IMR-90 (cell line): Measurements from ENCODE around the gene MRPL43. TPM values are rescaled to one million over a fixed set of nuclear protein-coding genes. Genes with fewer than 3 reads are reported as not detected.

Source experiments
- ATAC-seq: fragments of 200-7000 bp; cut with Tn5 transposase; 2 replicates; pipeline ENCODE4 v1.9.1; 2020; ENCODE audit warnings: low read depth, mild to moderate bottlenecking, moderate library complexity
- BruUV-seq: library from RNA; stranded (reverse); fragments of 400-500 nt; replicated peaks from 2 replicates; lab custom pipeline; 2021; lab: Mats Ljungman, UMichigan
- CTCF ChIA-PET: fragments of 300-600 bp; formaldehyde crosslinking; extraction: SDS; loops from one replicate; lab custom pipeline; 2021; ENCODE audit warnings: antibody characterized with exemption; lab: Yijun Ruan, JAX
- POLR2A ChIA-PET: fragments of 300-600 bp; sonication (Branson Sonifier 250); formaldehyde crosslinking; loops from one replicate; lab custom pipeline; 2022; ENCODE audit warnings: antibody characterized with exemption; ENCODE audit not compliant: unreplicated experiment; lab: Charles Lee
- DNase-seq: peaks from one replicate; pipeline ENCODE4 v3.0.0; 2013
- H2AFZ ChIP-seq: replicated peaks from 2 replicates; pipeline ENCODE3; 2013; ENCODE audit warnings: low read length, mild to moderate bottlenecking; ENCODE audit not compliant: poor library complexity
- H2AK5ac ChIP-seq: 2 replicates; pipeline ENCODE4 v1.6.1; 2013; ENCODE audit warnings: low read depth, low read length, inconsistent platforms
- H2AK9ac ChIP-seq: replicated peaks from 2 replicates; pipeline ENCODE3; 2013; ENCODE audit warnings: mild to moderate bottlenecking, low read depth, low read length, moderate library complexity; ENCODE audit not compliant: poor library complexity
- H2BK120ac ChIP-seq: 2 replicates; pipeline ENCODE4 v1.6.1; 2013; ENCODE audit warnings: low read depth, low read length, inconsistent platforms
- H2BK15ac ChIP-seq: 3 replicates; pipeline ENCODE4 v1.6.1; 2013; ENCODE audit warnings: low read depth, low read length, inconsistent platforms
- H2BK20ac ChIP-seq: 2 replicates; pipeline ENCODE4 v1.6.1; 2013; ENCODE audit warnings: low read depth, mild to moderate bottlenecking, inconsistent platforms, low read length, moderate library complexity
- H2BK5ac ChIP-seq: 2 replicates; pipeline ENCODE4 v1.6.1; 2013; ENCODE audit warnings: mild to moderate bottlenecking, low read depth, low read length, inconsistent platforms; ENCODE audit not compliant: poor library complexity, severe bottlenecking
- H3K14ac ChIP-seq: replicated peaks from 2 replicates; pipeline ENCODE4 v1.6.1; 2013; ENCODE audit warnings: low read depth, low read length, inconsistent platforms
- H3K18ac ChIP-seq: 2 replicates; pipeline ENCODE4 v1.6.1; 2013; ENCODE audit warnings: low read depth, low read length, control low read depth
- H3K23ac ChIP-seq: 2 replicates; pipeline ENCODE4 v1.6.1; 2013; ENCODE audit warnings: low read depth, low read length, inconsistent platforms
- H3K27ac ChIP-seq: 2 replicates; pipeline ENCODE4 v1.5.1; 2013; ENCODE audit warnings: mild to moderate bottlenecking, control low read depth, low read length; ENCODE audit not compliant: insufficient read depth
- H3K27me3 ChIP-seq: 2 replicates; pipeline ENCODE4 v1.6.1; 2013; ENCODE audit warnings: low read length; ENCODE audit not compliant: control insufficient read depth, insufficient read depth
- H3K36me3 ChIP-seq: 2 replicates; pipeline ENCODE4 v1.6.1; 2013; ENCODE audit warnings: low read length, mixed read lengths; ENCODE audit not compliant: control insufficient read depth, insufficient read depth
- H3K4ac ChIP-seq: 2 replicates; pipeline ENCODE4 v1.6.1; 2013; ENCODE audit warnings: low read depth, low read length, inconsistent platforms
- H3K4me1 ChIP-seq: 2 replicates; pipeline ENCODE4 v1.6.1; 2013; ENCODE audit warnings: low read length, mixed read lengths; ENCODE audit not compliant: control insufficient read depth, insufficient read depth
- H3K4me2 ChIP-seq: 2 replicates; pipeline ENCODE4 v1.6.1; 2013; ENCODE audit warnings: low read depth, mild to moderate bottlenecking, control low read depth, low read length, moderate library complexity
- H3K4me3 ChIP-seq: 2 replicates; pipeline ENCODE4 v1.5.1; 2013; ENCODE audit warnings: low read depth, mild to moderate bottlenecking, control low read depth, low read length, moderate library complexity; ENCODE audit not compliant: insufficient read depth
- H3K56ac ChIP-seq: 2 replicates; pipeline ENCODE4 v1.6.1; 2013; ENCODE audit warnings: low read length, inconsistent platforms; ENCODE audit not compliant: insufficient read depth; ENCODE audit errors: extremely low read depth
- H3K79me1 ChIP-seq, 2 experiments: 2 replicates each; pipeline ENCODE4 v1.6.1; 2013; ENCODE audit warnings: low read length in 2 of 2, inconsistent platforms in 1 of 2, low read depth in 1 of 2
- H3K9ac ChIP-seq: 2 replicates; pipeline ENCODE4 v1.6.1; 2013; ENCODE audit warnings: low read depth, low read length, control low read depth
- H3K9me1 ChIP-seq: 2 replicates; pipeline ENCODE4 v1.6.1; 2013; ENCODE audit warnings: low read length, inconsistent platforms; ENCODE audit not compliant: insufficient read depth
- H3K9me3 ChIP-seq: 2 replicates; pipeline ENCODE4 v1.6.1; 2013; ENCODE audit warnings: low read length; ENCODE audit not compliant: control insufficient read depth, insufficient read depth
- H4K20me1 ChIP-seq: 2 replicates; pipeline ENCODE4 v1.6.1; 2013; ENCODE audit warnings: low read length, inconsistent platforms; ENCODE audit not compliant: insufficient read depth
- H4K5ac ChIP-seq: 2 replicates; pipeline ENCODE4 v1.6.1; 2013; ENCODE audit warnings: mild to moderate bottlenecking, low read depth, low read length, control low read depth
- H4K8ac ChIP-seq, 2 experiments: 2 replicates each; pipeline ENCODE4 v1.6.1; 2013; ENCODE audit warnings: low read depth in 2 of 2, low read length in 2 of 2, control low read depth in 1 of 2, inconsistent platforms in 1 of 2
- H4K91ac ChIP-seq: 2 replicates; pipeline ENCODE4 v1.6.1; 2013; ENCODE audit warnings: low read depth, low read length, inconsistent platforms; ENCODE audit not compliant: insufficient read depth
- BHLHE40 ChIP-seq: fragments of 150-350 bp; IDR thresholded peaks from 2 replicates; pipeline ENCODE4 v1.6.1; 2016; ENCODE audit warnings: mild to moderate bottlenecking, low read depth, low read length
- CEBPB ChIP-seq: IDR thresholded peaks from 2 replicates; pipeline ENCODE4 v1.6.1; 2012; ENCODE audit warnings: low read depth, low read length, improper control_type of control experiment
- CHD1 ChIP-seq: IDR thresholded peaks from 2 replicates; pipeline ENCODE4 v1.6.1; 2012; ENCODE audit warnings: low read depth, low read length, improper control_type of control experiment
- CTCF ChIP-seq: conservative IDR thresholded peaks from 2 replicates; pipeline ENCODE4 v1.5.1; 2012; ENCODE audit warnings: mild to moderate bottlenecking, low read depth, low read length, improper control_type of control experiment
- FOS ChIP-seq: fragments of 150-350 bp; IDR thresholded peaks from 2 replicates; pipeline ENCODE4 v1.6.1; 2016; ENCODE audit warnings: low read depth, low read length
- MAFK ChIP-seq: IDR thresholded peaks from 2 replicates; pipeline ENCODE4 v1.6.1; 2012; ENCODE audit warnings: low read depth, low read length, improper control_type of control experiment
- MAZ ChIP-seq: IDR thresholded peaks from 2 replicates; pipeline ENCODE4 v1.6.1; 2012; ENCODE audit warnings: low read depth, mild to moderate bottlenecking, low read length, improper control_type of control experiment, moderate library complexity, borderline replicate concordance
- MXI1 ChIP-seq: IDR thresholded peaks from 2 replicates; pipeline ENCODE4 v1.6.1; 2012; ENCODE audit warnings: low read depth, mild to moderate bottlenecking, low read length, moderate library complexity, borderline replicate concordance
- NFE2L2 ChIP-seq: fragments of 150-350 bp; IDR thresholded peaks from 2 replicates; pipeline ENCODE4 v1.6.1; 2016; ENCODE audit warnings: low read depth, mild to moderate bottlenecking, low read length
- POLR2A ChIP-seq: IDR thresholded peaks from 2 replicates; pipeline ENCODE4 v1.6.1; 2012; ENCODE audit warnings: mild to moderate bottlenecking, low read depth, low read length
- RAD21 ChIP-seq: IDR thresholded peaks from 2 replicates; pipeline ENCODE4 v1.6.1; 2012; ENCODE audit warnings: low read length, improper control_type of control experiment
- RCOR1 ChIP-seq: IDR thresholded peaks from 2 replicates; pipeline ENCODE4 v1.6.1; 2012; ENCODE audit warnings: mild to moderate bottlenecking, low read length, improper control_type of control experiment; ENCODE audit not compliant: insufficient replicate concordance
- RFX5 ChIP-seq: IDR thresholded peaks from 2 replicates; pipeline ENCODE4 v1.8.0; 2012; ENCODE audit warnings: low read depth, mild to moderate bottlenecking, low read length, moderate library complexity
- SMC3 ChIP-seq: fragments of 150-350 bp; IDR thresholded peaks from 2 replicates; pipeline ENCODE4 v1.6.1; 2016; ENCODE audit warnings: low read depth, mild to moderate bottlenecking, antibody characterized with exemption, low read length, moderate library complexity
- USF2 ChIP-seq: fragments of 150-350 bp; IDR thresholded peaks from 2 replicates; pipeline ENCODE4 v1.6.1; 2017; ENCODE audit warnings: mild to moderate bottlenecking, antibody characterized with exemption, low read length, low read depth
- WGBS, 2 experiments: methylation state at CpG; one replicate each; pipeline versions ENCODE4 v1.1.5 to v1.1.7; 2013; ENCODE audit warnings: missing lambda C conversion rate in 2 of 2; ENCODE audit not compliant: insufficient read length in 1 of 2; ENCODE audit errors: extremely low coverage in 2 of 2; 5-methylcytosine and 5-hydroxymethylcytosine counted together
- dilution Hi-C: fragments of 300-500 bp; cut with HindIII; formaldehyde crosslinking; loops from one replicate; pipeline ENCODE4 v1.14.3; 2018; ENCODE audit warnings: low sequenced_read_pairs; ENCODE audit not compliant: unreplicated experiment
- in situ Hi-C: fragments of 300-500 bp; cut with MboI; formaldehyde crosslinking; loops from 3 replicates; pipeline ENCODE4 v1.14.3; 2019; ENCODE audit warnings: low sequenced_read_pairs, inconsistent platforms, mixed read lengths
- intact Hi-C: fragments of 100-400 bp; cut with micrococcal nuclease; formaldehyde crosslinking; loops from 2 replicates; pipeline ENCODE4 v1.10.0; 2022
- polyA plus RNA-seq, 3 experiments: library from polyadenylated mRNA; depleted of rRNA; stranded (reverse); fragments of >200 nt; gene quantifications; 2 replicates each; pipeline ENCODE4 v1.2.3, GENCODE V29; 2012; ENCODE audit warnings: low replicate concordance in 1 of 3
- total RNA-seq: library from RNA; depleted of rRNA; stranded (reverse); fragments of >200 nt; gene quantifications from 2 replicates; pipeline ENCODE4 v1.2.3, GENCODE V29; 2012
- TF ChIP-seq, protein P1 (sequence below): fragments of 150-350 bp; IDR thresholded peaks from 2 replicates; pipeline ENCODE4 v1.6.1; 2016; ENCODE audit warnings: low read depth, mild to moderate bottlenecking, low read length, moderate library complexity, borderline replicate concordance

The MRPL43 gene
- total and polyA plus RNA-seq, 2 of the 4 experiments (the other 2 are of a cell fraction): 61.3 to 142 TPM

GRCh38 chr10:101020427-101021075 lies 33.3 kb upstream of the MRPL43 start:
- POLR2A ChIA-PET: no interaction called here
- Histone ChIP-seq H3K4me1 (no peaks in the 10 kb centered on the region; the same call in 1 of the 2 replicates), H2BK15ac (no peak overlapping the region), H3K4me2 (no peak overlapping the region), H2AFZ (no peak overlapping the region), H2BK120ac (no peak overlapping the region), H3K9me3 (no peaks in the 10 kb centered on the region), H2AK5ac (no peak overlapping the region), H2BK5ac (no peak overlapping the region), H3K4ac (no peak overlapping the region), H4K91ac (no peak overlapping the region), H3K23ac (no peak overlapping the region), H2BK20ac (no peak overlapping the region), H3K79me1 (no peaks in the 10 kb centered on the region), H3K4me3 (no peak overlapping the region), H3K14ac (no peak overlapping the region), H3K9ac (no peak overlapping the region), H3K18ac (no peak overlapping the region), H2AK9ac (no peak overlapping the region), H3K56ac (no peak overlapping the region), H3K27me3 (peaks cover 1% of the 10 kb centered on the region; the same call in 1 of the 2 replicates), H3K9me1 (no peaks in the 10 kb centered on the region), H3K27ac (no peak overlapping the region), H4K8ac (no peak overlapping the region), H4K20me1 (no peaks in the 10 kb centered on the region), H3K36me3 (no peaks in the 10 kb centered on the region), H4K5ac (no peak overlapping the region)
- WGBS, 2 experiments: 100% methylated on average over 1 of the region's 10 CpGs; no CpG with 5 or more reads in 1 of the 2 experiments
- no TSS peak for BruUV-seq
- in situ Hi-C loops: no loop called here
- TF ChIP-seq RFX5: no peak
- TF ChIP-seq MAZ: no peak
- TF ChIP-seq CHD1: no peak
- no peak for TF ChIP-seq NFE2L2
- TF ChIP-seq BHLHE40: no peak
- TF ChIP-seq, protein P1, sequence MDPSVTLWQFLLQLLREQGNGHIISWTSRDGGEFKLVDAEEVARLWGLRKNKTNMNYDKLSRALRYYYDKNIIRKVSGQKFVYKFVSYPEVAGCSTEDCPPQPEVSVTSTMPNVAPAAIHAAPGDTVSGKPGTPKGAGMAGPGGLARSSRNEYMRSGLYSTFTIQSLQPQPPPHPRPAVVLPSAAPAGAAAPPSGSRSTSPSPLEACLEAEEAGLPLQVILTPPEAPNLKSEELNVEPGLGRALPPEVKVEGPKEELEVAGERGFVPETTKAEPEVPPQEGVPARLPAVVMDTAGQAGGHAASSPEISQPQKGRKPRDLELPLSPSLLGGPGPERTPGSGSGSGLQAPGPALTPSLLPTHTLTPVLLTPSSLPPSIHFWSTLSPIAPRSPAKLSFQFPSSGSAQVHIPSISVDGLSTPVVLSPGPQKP: no peak
- TF ChIP-seq SMC3: no peak
- TF ChIP-seq MAFK: no peak
- TF ChIP-seq POLR2A: no peak
- TF ChIP-seq FOS: no peak
- TF ChIP-seq USF2: no peak
- no peak for TF ChIP-seq CTCF
- TF ChIP-seq RAD21: no peak
- TF ChIP-seq RCOR1: no peak
- no peak for TF ChIP-seq CEBPB
- no peak for TF ChIP-seq MXI1
- dilution Hi-C loops: no loop called here
- DNase-seq (no peak), ATAC-seq (no peak)
- intact Hi-C loops: no loop called here
- CTCF ChIA-PET: no interaction called here
